ENCODE data around the gene ASB1.

DNA sequence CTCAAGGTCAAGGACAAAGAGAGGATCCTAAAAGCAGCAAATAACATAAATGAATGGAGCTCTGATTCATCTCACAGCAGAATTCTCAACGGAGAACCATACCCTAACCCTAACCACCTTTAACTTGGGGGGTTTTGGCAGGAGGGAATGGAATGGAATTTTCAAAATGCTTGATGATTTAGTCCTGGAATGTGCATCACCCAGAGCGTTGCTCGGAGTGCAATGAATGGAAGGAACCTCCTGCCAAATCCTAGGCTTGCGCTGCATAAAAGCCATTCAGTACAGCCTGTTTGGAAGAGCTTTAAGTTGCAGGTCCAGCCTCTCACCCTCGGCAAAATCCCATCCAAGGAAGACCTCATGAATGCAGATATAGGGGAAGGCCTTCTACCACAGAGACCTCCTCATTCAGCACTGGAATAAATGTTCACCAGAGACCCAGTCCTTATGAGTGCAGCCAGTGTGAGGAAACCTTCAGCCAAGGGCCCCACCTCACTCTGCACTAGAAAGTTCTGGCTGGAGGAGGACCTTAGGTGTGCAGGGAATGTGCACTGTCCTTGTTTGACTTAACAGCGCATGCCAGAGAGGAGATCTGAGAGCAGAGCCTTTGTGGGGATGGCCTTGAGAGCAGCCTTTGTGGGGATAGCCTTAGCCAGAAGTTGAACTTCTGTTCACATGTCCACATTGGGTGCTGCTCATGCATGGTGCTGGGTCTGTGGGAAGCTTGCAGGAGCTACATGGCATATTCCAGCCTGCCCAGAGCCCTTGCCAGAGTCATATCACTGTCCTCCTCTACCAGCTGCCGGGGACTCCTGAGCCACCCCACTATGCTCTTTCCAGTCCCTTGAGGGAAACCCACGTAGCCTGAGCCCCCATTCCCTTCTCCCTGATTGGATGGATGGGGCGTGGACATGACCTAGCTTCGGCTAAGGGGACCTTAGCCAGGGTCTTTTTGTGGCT, 30.5 kb downstream of the ASB1 start:
- no peak for TF ChIP-seq EZH2 (IDR thresholded peaks at IDR 0.05; ENCODE audit: borderline replicate concordance, low read length)
- no peak for TF ChIP-seq CTCF (IDR thresholded peaks at IDR 0.05; ENCODE audit: low read length)

Data from OCI-LY1 (cell line).